Mesenchymal stem cell (in vitro differentiated cells and primary cell): ENCODE results near the gene SLC22A14.
"Not testable (repeated sequence)": the region's sequence is repeated elsewhere in the genome, so short reads cannot be mapped to it uniquely, and the experiment has no call there.

Experiments used
- DNase-seq: peaks from one replicate; pipeline ENCODE4 v3.0.0-alpha.2; 2013
- H2AFZ ChIP-seq: one replicate; pipeline ENCODE4 v1.6.1; 2013; ENCODE audit warnings: low read depth, mild to moderate bottlenecking, control low read depth, inconsistent platforms, low read length, moderate library complexity
- H2AK5ac ChIP-seq: 2 replicates; pipeline ENCODE4 v1.6.1; 2013; ENCODE audit warnings: low read length, moderate library complexity, mild to moderate bottlenecking, inconsistent platforms; ENCODE audit not compliant: severe bottlenecking
- H2BK120ac ChIP-seq: one replicate; pipeline ENCODE4 v1.6.1; 2013; ENCODE audit warnings: low read depth, mild to moderate bottlenecking, inconsistent platforms, low read length, moderate library complexity
- H2BK12ac ChIP-seq, 2 experiments: one replicate each; pipeline ENCODE4 v1.6.1; 2013; ENCODE audit warnings: inconsistent platforms in 2 of 2, low read length in 2 of 2, mild to moderate bottlenecking in 2 of 2, moderate library complexity in 2 of 2, control low read depth in 1 of 2
- H2BK15ac ChIP-seq: one replicate; pipeline ENCODE4 v1.6.1; 2013; ENCODE audit warnings: mild to moderate bottlenecking, low read depth, inconsistent platforms; ENCODE audit not compliant: poor library complexity, severe bottlenecking
- H2BK5ac ChIP-seq: 2 replicates; pipeline ENCODE4 v1.6.1; 2013; ENCODE audit warnings: low read depth, mild to moderate bottlenecking, low read length, control low read depth, inconsistent platforms; ENCODE audit not compliant: poor library complexity, severe bottlenecking
- H3K14ac ChIP-seq, 2 experiments: one replicate each; pipeline ENCODE4 v1.6.1; 2013; ENCODE audit warnings: inconsistent platforms in 2 of 2, low read length in 2 of 2, control low read depth in 1 of 2, mild to moderate bottlenecking in 1 of 2, moderate library complexity in 1 of 2
- H3K18ac ChIP-seq, 2 experiments: one replicate each; pipeline ENCODE4 v1.6.1; 2013; ENCODE audit warnings: inconsistent platforms in 2 of 2, low read length in 2 of 2, control low read depth in 1 of 2, low read depth in 1 of 2, mild to moderate bottlenecking in 1 of 2
- H3K23ac ChIP-seq, 2 experiments: one replicate each; pipeline ENCODE4 v1.6.1; 2013; ENCODE audit warnings: inconsistent platforms in 2 of 2, low read length in 2 of 2, mild to moderate bottlenecking in 2 of 2, moderate library complexity in 2 of 2, control low read depth in 1 of 2
- H3K27ac ChIP-seq: 2 replicates; pipeline ENCODE4 v1.5.1; 2013; ENCODE audit warnings: mild to moderate bottlenecking, moderate library complexity, low read length, control low read depth, inconsistent platforms; ENCODE audit not compliant: poor library complexity, severe bottlenecking
- H3K27me3 ChIP-seq, 2 experiments: 2 replicates each; pipeline versions ENCODE4 v1.6.1 to v1.7.0; 2013; ENCODE audit warnings: low read length in 2 of 2, mild to moderate bottlenecking in 2 of 2, moderate library complexity in 2 of 2, control low read depth in 1 of 2, inconsistent platforms in 1 of 2; ENCODE audit not compliant: control insufficient read depth in 1 of 2, insufficient read depth in 1 of 2
- H3K36me3 ChIP-seq, 2 experiments: 2 replicates each; pipeline versions ENCODE4 v1.6.1 to v1.7.0; 2013; ENCODE audit warnings: low read length in 2 of 2, control low read depth in 1 of 2, inconsistent platforms in 1 of 2, low read depth in 1 of 2, mild to moderate bottlenecking in 1 of 2; ENCODE audit not compliant: insufficient read depth in 2 of 2, control insufficient read depth in 1 of 2
- H3K4ac ChIP-seq, 2 experiments: one replicate each; pipeline ENCODE4 v1.6.1; 2013; ENCODE audit warnings: inconsistent platforms in 2 of 2, low read length in 2 of 2, mild to moderate bottlenecking in 2 of 2, moderate library complexity in 2 of 2, control low read depth in 1 of 2, low read depth in 1 of 2
- H3K4me1 ChIP-seq: 2 replicates; pipeline ENCODE4 v1.6.1; 2013; ENCODE audit warnings: low read depth, low read length, control low read depth; ENCODE audit not compliant: control insufficient read depth, insufficient read depth
- H3K4me2 ChIP-seq: 2 replicates; pipeline ENCODE4 v1.6.1; 2013; ENCODE audit warnings: low read length, mild to moderate bottlenecking, inconsistent platforms; ENCODE audit not compliant: poor library complexity, severe bottlenecking
- H3K4me3 ChIP-seq, 2 experiments: 2 replicates each; pipeline versions ENCODE4 v1.5.1 to v1.7.0; 2013; ENCODE audit warnings: low read length in 2 of 2, mild to moderate bottlenecking in 2 of 2, control low read depth in 1 of 2, low read depth in 1 of 2; ENCODE audit not compliant: insufficient read depth in 1 of 2
- H3K79me1 ChIP-seq: replicated peaks from 2 replicates; pipeline ENCODE4 v1.6.1; 2013; ENCODE audit warnings: mild to moderate bottlenecking, control low read depth, low read length, inconsistent platforms; ENCODE audit not compliant: poor library complexity, severe bottlenecking
- H3K9ac ChIP-seq: 2 replicates; pipeline ENCODE4 v1.7.0; 2013; ENCODE audit warnings: mild to moderate bottlenecking, low read length, moderate library complexity
- H3K9me3 ChIP-seq: 2 replicates; pipeline ENCODE4 v1.7.0; 2013; ENCODE audit warnings: mild to moderate bottlenecking, low read length; ENCODE audit not compliant: control insufficient read depth
- H4K8ac ChIP-seq: one replicate; pipeline ENCODE4 v1.6.1; 2013; ENCODE audit warnings: inconsistent platforms, mild to moderate bottlenecking, low read length, moderate library complexity
- H4K91ac ChIP-seq: one replicate; pipeline ENCODE4 v1.6.1; 2013; ENCODE audit warnings: mild to moderate bottlenecking, low read length, inconsistent platforms
- WGBS: methylation state at CpG from one replicate; pipeline ENCODE4 v1.1.7; 2013; ENCODE audit warnings: mixed read lengths; 5-methylcytosine and 5-hydroxymethylcytosine counted together

The SLC22A14 gene

GRCh38 chr3:38278841-38279240 lies 3.3 kb upstream of the SLC22A14 start:
- Histone ChIP-seq H3K4me3 (no peak overlapping the region), H2AK5ac (no peak overlapping the region), H3K4me2 (no peak overlapping the region), H3K79me1 (no peaks in the 10 kb centered on the region), H2AFZ (no peak overlapping the region), H2BK120ac (no peak overlapping the region), H3K9me3 (no peaks in the 10 kb centered on the region), H3K4me1 (no peaks in the 10 kb centered on the region), H3K14ac (no peak overlapping the region), H3K27ac (no peak overlapping the region), H2BK15ac (no peak overlapping the region), H4K8ac (no peak overlapping the region), H3K36me3 (peaks cover 15 to 46% of the 10 kb centered on the region in 2 experiments), H2BK5ac (no peak overlapping the region), H4K91ac (no peak overlapping the region), H2BK12ac (no peak overlapping the region), H3K4ac (no peak overlapping the region), H3K23ac (no peak overlapping the region), H3K27me3 (no peaks in the 10 kb centered on the region), H3K9ac (no peak overlapping the region), H3K18ac (no peak overlapping the region)
- no peak for DNase-seq
- 92% methylated on average over 5 of the region's 5 CpGs for WGBS

GRCh38 chr3:38283810-38284755 lies 2.0 kb downstream of the SLC22A14 start:
- no peak overlapping the region for H2BK120ac ChIP-seq
- H3K4me1 ChIP-seq: no peaks in the 10 kb centered on the region
- no peaks in the 10 kb centered on the region for H3K27me3 ChIP-seq
- H3K36me3 ChIP-seq: peaks cover 0 to 3% of the 10 kb centered on the region in 2 experiments
- no peak overlapping the region for H3K14ac ChIP-seq
- no peak overlapping the region for H4K8ac ChIP-seq
- H2AK5ac ChIP-seq: no peak overlapping the region
- DNase-seq: no peak
- H2AFZ ChIP-seq: no peak overlapping the region
- no peak overlapping the region for H2BK15ac ChIP-seq
- WGBS: 93% methylated on average over 13 of the region's 16 CpGs
- no peak overlapping the region for H3K27ac ChIP-seq
- no peaks in the 10 kb centered on the region for H3K9me3 ChIP-seq
- peak overlapping the region in 1 of 2 experiments; percentile 39 for H3K4ac ChIP-seq
- no peak overlapping the region for H2BK12ac ChIP-seq
- H3K4me2 ChIP-seq: no peak overlapping the region
- no peaks in the 10 kb centered on the region for H3K79me1 ChIP-seq
- H3K18ac ChIP-seq: no peak overlapping the region
- no peak overlapping the region for H4K91ac ChIP-seq
- H3K9ac ChIP-seq: no peak overlapping the region
- no peak overlapping the region for H3K4me3 ChIP-seq
- no peak overlapping the region for H2BK5ac ChIP-seq
- no peak overlapping the region for H3K23ac ChIP-seq

GRCh38 chr3:38284756-38285150 lies 2.7 kb downstream of the SLC22A14 start:
- Histone ChIP-seq H4K91ac (no peak overlapping the region), H2BK15ac (no peak overlapping the region), H3K4me1 (no peaks in the 10 kb centered on the region), H2BK12ac (no peak overlapping the region), H2BK120ac (no peak overlapping the region), H3K14ac (no peak overlapping the region), H2AK5ac (no peak overlapping the region), H3K9me3 (no peaks in the 10 kb centered on the region), H3K4me3 (no peak overlapping the region), H3K18ac (no peak overlapping the region), H3K23ac (no peak overlapping the region), H3K4me2 (no peak overlapping the region), H2AFZ (no peak overlapping the region), H3K36me3 (peaks cover 0 to 3% of the 10 kb centered on the region in 2 experiments), H3K79me1 (no peaks in the 10 kb centered on the region), H2BK5ac (no peak overlapping the region), H4K8ac (no peak overlapping the region), H3K9ac (no peak overlapping the region), H3K27ac (no peak overlapping the region), H3K27me3 (peaks cover 0 to 3% of the 10 kb centered on the region in 2 experiments), H3K4ac (no peak overlapping the region)
- no peak for DNase-seq
- 96% methylated on average over 5 of the region's 6 CpGs for WGBS

- H3K27ac ChIP-seq, H3K4me1 ChIP-seq, H3K27me3 ChIP-seq, H3K18ac ChIP-seq, H3K36me3 ChIP-seq, H2BK5ac ChIP-seq, H3K9me3 ChIP-seq, H2BK15ac ChIP-seq, H2BK120ac ChIP-seq, H3K9ac ChIP-seq, H3K4me2 ChIP-seq, H3K79me1 ChIP-seq, H2AFZ ChIP-seq, H4K8ac ChIP-seq, H4K91ac ChIP-seq, H3K14ac ChIP-seq, H3K4me3 ChIP-seq, H3K23ac ChIP-seq, H3K4ac ChIP-seq, H2BK12ac ChIP-seq, DNase-seq, H2AK5ac ChIP-seq: not testable (repeated sequence)
- WGBS: 91% methylated on average over 13 of the region's 16 CpGs
Observed at GRCh38 chr3:38289286-38290217, 7.5 kb downstream of the SLC22A14 start.
